ENCODE measurements around the gene RAC2.

RAC2 gene

DNA sequence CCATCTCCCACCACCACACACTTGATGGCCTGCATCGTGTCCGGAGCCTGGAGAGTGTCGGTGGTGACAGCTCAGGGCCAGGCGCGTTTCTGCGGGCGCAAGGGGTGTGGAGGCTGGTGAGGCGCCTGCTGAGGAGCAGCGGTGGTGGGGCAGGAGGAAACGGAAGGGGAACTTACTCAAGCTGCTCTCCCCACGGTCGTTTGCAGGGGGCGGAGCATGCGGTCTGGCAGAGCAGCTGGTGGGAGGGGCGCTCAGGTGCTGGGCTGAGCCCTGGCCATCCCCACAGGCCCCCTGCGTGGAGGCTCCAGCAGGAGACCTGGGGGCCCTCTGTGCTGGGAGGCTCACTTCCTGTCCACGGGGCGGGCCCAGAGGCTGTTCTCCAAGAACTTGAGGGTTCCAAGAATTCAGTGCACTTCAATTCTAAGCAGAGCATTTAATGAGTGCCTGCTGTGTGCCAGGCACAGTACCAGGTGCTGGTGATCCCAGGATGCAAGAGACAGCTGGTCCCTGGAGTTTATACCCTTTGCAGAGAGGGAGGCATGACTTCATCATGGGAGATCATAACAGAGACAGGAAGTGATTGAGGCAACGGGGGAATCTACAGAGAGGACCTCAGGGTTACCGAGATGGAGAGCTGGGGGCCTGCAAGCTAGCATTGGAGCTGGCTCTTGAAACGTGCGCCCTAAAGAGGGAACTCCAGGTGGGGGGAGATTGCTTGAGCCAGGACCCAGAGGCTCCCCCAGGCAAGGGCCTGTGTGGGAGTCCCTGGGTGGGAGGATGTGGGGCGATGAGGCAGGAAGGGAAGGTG, at the start of gene RAC2:
TSS of gene RAC2 (minus strand) at position 156 of the 808 bp plus-strand sequence. CDS start at position 35, 121 bp downstream.
- DNase-seq = peak in 1 of 2 donors; percentile 30

DNA sequence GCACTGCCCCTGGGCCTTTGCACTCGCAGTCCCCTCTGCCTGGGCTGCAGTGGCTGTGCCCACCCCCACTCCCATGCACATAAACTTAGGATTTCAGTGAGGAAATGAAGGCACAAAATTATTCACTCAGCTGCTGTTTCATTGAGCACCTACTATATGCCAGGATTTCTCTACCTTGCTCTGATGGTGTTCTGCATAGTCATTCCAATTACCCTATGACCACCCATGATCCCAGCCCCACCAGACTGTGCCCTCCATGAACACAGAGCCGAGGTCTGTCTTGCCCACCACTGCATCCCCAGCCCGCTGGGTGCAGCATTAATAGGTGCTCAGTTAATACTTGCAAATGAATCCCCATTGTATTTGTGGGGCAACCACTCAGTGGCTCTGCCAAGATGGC, 49.1 kb upstream of the RAC2 start:
- no peak for DNase-seq

DNA sequence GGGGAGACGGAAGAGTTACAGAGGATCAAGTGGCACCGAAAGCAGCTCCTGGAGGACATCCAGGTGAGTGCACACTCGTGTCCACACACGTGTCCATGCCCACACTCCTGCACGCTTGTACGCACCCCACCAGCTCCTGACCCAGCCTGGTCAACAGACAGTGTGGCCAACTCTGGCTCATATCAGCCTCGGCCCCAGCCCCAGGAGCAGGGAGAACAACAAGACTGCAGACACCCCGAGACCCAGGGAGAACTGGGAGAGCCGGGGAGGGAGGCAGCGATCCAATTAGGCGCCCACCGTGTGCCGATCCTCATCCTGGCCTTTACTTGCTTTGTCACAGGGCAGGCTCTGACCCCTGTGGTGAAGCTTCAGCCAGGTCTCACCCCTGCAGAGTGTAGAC, 48.6 kb upstream of the RAC2 start:
- no peak for DNase-seq

DNA sequence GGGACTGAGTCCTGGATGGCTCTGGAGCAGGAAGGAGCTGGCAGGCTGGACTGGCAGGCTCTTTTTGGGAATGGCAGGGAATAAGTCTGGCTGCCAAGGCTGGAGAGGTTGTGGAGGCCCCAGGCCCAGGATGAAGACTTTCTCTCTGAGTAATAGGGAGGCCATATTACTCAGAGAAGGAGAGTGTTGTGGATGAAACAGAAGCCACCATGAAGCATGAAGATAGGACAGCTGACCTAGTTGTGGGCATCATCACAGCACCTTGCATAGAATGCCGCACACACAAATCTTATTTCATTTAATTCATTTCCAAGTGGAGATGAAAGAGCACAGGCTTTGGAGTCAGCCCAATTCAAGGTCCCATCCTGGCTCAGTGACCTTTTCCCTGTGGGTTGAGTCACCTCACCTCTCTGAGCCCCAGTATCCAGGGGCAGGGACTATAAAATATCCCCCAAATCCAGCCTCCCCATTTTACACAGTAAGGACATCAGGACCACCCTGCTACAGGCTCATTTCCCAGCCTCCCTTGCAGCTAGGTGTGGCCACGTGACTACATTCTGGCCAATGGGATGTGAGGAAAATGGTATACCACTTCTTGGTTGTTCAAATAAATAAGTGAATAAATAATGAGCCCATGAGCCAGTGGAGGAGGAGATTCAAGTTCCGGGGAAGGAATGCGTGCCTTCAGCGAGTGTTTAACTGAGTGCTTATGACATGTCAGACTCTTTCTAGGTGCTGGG, 47.7 kb upstream of the RAC2 start:
- DNase-seq = no peak

DNA sequence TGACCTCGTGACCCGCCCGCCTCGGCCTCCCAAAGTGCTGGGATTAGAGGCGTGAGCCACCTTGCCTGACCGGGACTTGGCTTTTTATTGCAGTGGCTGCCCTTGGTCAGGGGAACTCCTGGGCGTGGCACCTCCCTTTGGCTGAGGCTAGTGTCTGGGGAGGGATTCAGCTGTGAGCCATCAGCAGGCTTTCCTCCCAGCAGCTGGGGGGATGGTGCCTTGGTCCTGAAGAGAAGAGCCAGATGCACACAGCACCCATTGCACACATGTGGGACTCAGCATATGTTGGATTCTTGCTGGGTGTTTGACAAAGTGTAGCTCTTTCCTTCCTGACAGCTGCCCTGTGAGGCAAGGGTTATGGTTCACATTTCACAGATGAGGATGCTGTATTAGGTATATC, 46.7 kb upstream of the RAC2 start:
- no peak for DNase-seq

DNA sequence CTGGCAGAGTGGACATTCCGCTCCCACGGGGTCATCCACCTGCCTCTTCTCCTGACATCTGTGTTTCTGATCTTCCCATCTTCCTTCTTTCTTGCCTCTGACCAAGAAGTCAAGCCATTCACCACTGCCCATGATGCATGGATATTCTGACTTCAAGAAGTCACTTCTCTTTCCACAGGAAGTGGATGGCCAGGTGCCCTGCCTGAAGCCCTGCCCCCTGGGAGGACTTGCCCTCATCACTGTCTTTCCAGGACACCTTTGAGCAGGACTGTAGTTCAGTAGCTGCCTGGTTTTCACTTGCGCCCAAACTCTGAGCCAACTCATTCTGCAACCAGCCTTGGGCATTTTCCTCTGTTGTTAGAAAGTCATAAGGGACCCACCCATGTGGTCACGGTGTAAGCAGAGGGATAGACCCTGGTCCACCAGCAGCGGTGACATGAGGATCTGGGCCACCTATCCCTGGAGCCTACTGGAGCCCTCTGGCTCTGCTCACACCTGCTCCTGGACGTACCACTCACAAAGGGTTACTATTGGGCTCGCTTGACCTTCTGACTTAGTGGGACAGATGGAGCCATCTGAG, 45.2 kb upstream of the RAC2 start:
- no peak for DNase-seq

DNA sequence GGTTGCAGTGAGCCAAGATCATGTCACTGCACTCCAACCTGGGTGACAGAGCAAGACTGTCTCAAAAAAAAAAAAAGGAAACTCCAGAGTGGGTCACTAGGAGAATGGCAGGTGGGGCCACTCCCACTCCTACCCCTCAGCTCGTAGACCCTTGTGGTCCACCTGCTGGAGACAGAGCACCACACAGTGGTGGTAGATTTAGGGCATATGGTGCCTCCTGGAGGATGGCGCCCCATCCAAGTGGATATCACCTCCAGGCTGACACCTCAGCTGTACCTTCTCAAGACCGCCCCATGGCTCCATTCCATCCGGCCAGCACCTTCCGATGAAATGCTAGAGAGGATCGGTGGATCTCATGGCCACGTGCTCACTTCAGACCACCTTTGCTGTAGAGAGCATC, 44.5 kb upstream of the RAC2 start:
- no peak for DNase-seq

DNA sequence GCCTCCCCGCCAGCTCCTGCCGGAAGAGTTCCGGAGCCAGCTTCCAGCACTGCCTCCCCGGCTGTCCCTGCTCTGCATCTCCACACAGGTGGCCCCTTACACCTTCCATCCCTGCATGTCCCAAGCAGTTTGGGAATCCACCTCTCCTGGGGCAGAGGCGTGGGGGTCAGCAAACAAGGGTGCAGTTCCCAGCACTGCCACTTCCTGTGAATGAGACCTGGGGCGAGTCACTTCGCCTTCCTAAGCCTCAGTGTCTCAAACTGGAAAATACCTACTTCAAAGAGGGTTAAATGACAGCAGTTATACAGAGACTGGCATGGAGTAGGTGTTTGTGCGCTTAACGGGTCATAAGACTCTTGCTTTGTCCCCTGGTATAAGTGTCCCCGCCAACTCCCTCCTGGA, 43.5 kb upstream of the RAC2 start:
- no peak for DNase-seq

DNA sequence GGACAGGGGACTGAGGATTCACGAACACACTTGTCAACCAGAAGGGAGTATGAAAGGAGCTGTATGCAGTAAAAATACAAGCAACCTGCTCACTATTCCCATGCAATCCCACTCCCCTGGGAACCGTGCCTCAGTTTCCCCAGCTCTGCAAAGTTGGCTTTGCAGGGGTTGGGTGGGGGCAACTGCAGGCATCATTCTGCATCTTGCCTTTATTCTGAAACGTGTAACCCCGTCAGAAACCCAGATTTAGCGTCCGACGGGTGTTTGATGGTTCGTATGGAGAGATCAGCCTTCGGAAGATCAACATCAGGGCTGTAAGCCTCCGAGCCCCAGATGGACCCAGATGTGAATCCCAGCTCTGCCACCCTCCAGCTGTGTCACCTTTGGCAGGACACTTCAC, 41.9 kb upstream of the RAC2 start:
- DNase-seq = no peak

DNA sequence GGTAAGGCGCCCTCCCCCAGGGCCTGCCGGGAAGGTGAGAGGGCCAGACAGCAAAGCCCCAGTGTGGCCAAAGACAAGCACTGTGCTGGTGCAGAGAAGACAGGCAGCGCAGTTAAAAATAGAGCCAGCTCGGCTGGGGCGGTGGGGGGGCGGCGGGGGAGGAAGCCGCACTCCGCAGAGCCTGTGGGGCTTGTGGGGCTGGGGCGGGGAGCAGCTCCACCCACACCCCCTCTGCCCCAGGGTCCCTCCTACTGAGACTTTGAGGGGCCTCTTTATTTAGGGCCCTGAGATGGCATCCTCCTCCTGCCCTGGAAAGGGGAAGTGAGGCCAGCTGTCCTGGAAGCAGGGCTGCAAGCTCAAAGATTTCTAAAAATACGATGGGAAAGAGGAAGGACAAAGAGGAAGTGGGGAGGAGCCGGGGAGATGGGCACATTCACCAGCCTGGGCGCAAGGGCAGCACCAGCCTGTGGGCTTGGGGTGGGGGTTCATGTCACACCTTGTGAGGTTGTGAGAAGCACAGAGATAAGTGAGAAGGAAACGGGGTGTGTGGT, 40.8 kb upstream of the RAC2 start:
- peak; percentile 36 to 50 for DNase-seq

DNA sequence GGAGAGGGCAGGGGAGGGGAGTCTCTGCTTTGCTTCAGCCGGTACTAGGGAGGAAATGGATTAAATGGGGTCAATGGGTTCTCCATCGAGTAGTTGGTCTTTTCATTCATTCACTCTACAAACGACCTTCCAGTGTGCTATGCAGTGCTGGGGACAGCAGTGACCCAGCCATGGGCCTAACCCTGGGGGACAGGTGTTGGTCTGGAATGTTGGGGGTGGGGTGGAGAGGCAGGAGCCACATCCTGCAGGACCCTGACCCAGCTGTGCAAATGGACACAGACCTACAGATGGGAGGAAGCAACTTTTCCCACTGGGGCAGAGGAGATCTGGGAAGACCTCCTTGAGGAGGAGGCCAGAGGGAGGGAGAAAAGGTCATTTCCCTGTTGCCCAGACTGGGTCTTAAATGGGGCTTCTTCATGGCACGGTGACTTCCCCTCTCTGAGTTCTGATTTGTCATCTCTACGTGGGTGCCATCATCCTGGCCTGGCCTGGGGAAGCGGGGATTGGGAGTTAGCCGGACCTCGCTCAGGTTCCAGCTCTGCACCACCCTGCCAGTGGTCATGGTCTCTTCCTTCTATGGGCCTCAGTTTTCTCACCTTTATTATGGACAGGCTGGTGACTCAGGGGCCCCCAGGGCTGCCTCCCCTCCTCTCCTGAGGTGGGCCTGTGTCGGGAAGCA, 40.2 kb upstream of the RAC2 start:
- DNase-seq = no peak

DNA sequence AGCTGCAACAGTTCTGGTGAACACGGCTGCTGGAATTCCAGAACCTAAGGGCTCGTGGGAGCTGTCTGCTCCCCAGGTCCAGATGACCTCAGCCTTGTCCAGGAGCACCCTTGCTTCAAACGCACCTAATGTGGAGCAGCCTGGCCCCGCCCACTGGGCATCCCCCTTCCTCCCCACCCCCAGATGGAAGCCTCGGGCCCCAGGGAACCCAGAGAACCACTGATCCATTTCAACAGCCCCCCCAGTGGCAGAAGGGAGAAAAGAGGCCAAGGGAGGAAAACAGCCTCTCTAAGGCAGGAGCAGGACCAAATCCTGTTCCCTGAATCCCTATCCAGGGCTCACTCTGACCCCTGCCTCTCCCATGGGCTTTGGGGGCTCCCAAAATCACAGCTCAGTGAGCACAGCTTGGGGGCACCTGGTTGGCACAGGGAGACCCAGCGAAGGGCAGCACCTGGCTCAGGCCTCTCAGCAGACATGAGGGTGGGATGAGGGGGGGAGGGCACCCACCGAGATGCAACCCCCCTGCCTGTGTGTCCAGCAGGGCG, 39.4 kb upstream of the RAC2 start:
- DNase-seq = no peak

DNA sequence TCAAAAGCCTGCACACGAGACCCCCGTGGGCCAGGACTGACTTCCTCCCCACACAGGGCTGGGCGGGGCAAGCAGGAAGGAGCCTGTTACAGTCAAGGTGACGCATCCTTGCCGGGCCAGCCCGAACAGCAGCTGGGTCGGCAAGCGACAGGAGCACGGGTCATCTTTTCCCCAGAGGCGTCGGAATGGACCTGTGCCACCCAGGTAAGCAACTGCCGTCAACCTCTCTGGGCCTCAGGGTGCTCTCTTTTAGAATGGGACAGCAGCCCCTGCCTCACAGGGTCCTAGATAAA, 38.3 kb upstream of the RAC2 start, which contains the start of gene CYTH4:
TSS of gene CYTH4 (plus strand) at position 124 of the 293 bp plus-strand sequence. CDS start at position 186, 62 bp downstream.
- DNase-seq = no peak

DNA sequence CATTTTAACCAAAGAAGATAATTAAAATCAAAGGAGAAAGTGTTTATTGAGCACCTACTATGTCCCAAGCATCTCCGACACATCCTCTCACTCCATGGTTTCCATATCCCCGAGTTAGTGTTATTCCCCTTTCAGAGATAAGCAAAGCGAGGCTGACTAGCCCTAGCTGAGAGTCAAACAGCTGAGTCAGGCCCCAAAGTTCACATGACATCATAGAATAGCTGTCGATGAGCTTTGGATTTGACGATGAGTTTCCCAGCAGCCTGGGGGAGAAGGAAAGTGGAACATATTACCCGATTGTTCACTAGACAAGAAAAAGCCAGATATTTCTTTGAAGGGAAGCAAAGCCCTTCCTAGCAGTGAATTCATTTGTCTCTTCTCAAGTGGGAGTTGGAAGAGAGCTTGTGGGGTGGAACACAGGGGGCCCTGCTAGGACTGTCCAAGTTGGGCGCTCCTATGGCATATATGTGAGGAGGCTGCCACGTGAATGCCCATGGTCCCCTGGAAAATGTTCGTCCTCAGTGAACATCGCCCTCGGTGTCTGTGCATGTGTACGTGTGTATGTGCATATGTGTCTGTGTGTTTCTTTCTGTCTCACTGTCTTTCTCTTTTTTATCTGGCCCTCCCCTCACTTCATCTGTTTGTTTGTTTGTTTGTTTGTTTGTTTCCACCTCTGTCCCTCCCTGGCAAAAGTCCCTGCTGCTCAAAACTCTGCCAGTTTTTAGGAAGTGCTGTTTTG, 37.7 kb upstream of the RAC2 start:
- no peak for DNase-seq

DNA sequence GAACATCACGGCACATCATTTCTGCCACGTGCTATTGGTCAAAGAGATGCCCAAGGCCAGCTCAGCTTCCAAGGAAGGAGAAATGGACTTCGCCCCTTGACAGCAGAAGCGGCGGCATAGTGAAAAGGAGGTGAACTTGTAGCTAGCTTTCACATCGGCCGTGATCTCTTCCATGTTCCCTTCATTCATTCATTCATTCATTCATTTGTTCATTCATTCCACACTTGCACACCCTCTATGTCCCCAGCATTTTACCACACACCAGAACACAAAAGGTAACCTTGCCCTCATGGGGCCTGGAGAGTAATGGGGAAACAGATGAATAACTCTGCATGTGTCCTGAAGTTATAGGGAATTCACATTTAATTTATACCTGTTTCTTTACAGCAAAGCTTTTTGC, 37.1 kb upstream of the RAC2 start:
- no peak for DNase-seq

DNA sequence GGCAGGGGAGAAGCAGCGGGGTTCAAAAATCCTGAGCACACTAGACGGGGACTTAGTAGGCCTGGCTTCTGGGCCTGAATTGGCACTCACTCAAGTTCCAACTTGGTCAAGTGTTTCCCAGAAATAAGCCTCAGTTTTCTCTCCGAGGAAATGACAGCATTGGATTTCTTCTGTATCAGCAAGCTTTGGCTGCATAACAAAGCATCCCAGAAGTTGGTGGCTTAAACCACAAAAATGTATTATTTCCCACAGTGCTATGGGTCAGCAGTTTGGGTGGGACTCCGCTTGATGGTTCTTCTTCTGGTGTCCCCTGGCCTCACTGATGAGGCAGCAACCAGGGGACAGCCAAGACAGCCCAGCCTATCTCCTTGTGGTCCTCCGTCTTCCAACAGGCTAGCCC, 36.6 kb upstream of the RAC2 start:
- no peak for DNase-seq

DNA sequence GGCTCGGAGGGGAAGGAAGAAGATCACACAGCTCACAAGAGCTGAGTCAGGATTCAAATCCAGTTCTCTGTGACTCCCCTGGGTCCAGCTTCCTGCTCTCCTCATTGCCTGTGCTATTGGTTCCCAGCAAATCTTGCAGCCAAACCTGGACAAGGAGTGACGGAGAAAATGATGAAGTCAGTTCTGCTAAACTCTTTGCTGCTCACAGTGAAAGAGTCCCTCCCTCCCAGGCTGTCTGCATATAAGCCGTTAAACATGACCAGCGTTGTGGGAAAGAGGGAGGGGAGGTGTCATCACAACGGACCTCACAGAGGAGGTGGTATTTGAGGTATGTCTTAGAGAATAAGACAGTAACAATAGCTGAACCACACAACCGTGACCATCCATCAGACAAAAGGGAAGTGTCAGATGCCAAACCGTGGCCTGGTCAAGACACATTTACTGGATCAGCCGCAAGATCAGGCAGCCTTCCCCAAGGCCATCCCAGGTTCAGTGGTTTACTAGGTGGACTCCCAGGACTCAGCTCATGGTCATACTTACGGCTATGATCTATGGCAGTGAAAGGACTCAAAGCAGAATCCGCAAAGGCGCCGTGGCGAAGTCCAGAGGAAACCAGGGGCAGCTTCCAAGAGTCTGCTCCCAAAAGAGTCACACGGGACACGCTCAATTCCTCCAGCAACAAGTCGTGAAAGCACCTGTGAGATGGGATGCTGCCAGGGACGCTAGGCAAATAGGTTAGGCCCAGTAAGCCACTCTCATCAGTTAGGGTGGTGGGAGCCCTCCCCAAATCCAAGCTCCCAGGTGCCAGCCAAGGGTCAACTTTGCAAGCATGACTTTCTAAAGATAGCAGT, 35.5 kb upstream of the RAC2 start:
- no peak for DNase-seq

DNA sequence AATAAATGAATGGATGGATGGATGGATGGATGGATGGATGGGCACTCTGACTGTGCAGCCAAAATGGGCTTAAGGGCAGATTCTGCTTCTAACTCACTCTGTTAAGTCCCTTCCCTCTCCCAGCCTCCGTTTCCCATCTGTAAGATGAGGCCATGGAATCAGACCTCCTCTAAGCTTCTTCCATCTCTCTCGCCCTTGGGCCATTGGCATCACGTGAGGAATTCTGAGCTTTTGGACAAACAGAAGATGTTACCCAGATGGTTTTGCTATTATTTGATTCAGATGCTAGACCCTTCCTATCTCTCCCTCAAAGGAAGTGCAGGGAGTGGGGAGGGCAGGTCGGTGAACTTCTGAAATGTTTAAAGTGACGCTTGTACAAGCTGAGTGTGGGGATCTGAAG, 34.2 kb upstream of the RAC2 start:
- no peak for DNase-seq

DNA sequence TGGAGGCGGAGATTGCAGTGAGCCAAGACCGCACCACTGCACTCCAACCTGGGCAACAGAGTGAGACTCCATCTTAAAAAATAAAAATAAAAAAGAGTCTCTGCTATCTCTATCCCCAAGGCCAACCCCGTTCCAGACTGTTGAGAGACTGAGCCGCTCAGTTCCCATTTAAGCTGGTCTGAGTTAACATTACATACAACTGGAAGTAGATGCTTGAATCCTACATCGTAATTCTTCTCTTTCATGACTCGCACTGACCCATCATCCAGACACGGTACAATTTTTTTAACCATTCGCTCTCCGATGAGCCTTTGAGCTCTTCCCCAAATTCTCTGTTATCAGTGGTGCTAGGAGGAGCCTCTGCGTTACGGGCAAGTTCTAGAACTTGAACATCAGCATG, 33.3 kb upstream of the RAC2 start:
- no peak for DNase-seq

DNA sequence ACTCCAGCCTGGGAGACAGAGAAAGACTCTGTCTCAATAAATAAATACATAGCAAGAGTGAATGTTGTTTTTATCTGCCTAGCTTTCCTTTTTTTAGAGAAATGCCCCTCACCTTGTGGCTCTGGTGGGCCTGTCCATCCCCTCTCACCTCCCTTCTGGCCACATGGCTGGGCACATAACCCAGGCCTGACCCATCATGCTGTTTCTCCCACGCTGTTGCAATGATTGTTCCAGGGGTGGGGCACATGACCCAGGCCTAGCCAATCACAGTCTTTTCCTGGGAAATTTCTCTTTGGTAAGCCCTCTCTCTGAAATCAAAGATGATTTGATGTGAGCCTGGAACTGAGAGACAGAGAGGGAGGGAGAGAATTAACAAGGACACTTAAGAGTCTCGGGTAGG, 32.7 kb upstream of the RAC2 start:
- DNase-seq = no peak

DNA sequence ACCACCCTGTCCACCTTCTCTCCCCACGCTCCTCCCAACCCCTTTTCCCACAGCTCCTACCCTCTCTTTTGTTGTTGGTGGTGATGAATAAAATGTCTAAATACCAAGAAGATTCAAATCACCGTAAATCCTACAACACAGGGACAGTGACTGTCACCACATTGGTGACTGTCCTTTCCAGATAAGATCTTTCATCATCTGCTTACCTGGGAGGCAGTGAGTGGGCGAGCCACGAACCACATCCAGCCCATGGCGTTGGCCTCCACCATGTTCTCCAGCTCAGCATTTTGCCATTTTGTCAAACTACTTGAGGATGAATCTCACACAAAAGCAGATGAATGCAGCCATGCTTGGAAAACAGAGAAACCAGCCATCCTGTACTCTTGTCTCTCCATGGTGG, 31.6 kb upstream of the RAC2 start:
- no peak for DNase-seq

Measured in hippocampal formation (tissue), 2 donors.